ENCODE data around the gene THPO. TPM values are rescaled to one million over a fixed set of nuclear protein-coding genes. Genes with fewer than 3 reads are reported as not detected.

Gene THPO
- total and polyA plus RNA-seq, 10 of the 15 experiments (the other 5 are each of a cell fraction or from before 2014, with no cell fraction given) = not detected

DNA sequence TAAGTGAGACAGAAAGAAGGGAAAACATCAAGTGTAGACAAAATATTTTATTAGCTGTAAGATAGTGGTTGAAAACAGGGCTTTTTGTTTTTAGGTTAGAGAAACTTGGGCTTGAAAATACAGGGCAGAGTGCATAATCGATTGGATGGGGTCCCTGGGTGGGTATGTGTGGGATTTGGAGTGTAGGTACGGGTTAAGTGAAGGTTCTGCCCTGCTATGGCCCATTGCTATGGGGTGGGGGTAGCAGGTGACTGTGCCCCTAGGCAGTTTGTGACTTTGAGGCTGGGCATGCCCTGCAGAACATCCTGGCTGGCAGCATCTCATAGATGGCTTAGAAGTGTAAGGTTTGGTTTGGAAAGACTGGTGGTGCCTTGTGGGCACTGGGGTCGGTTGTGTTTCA, 44.3 kb downstream of the THPO start:
- Histone ChIP-seq H3K79me2 (ENCODE audit: control insufficient read depth, insufficient read depth, low read length) (no peaks in the 10 kb centered on the region), H3K4me3 (no peak overlapping the region), H3K4me2 (ENCODE audit: control insufficient read depth, insufficient read depth) (no peak overlapping the region), H4K20me1 (ENCODE audit: control insufficient read depth, insufficient read depth) (peaks cover 2% of the 10 kb centered on the region), H2AFZ (ENCODE audit: control insufficient read depth, low read depth, low read length) (no peak overlapping the region), H3K4me1 (ENCODE audit: control insufficient read depth, insufficient read depth, low read length) (peaks cover 8% of the 10 kb centered on the region), H3K27me3 (replicated peaks in 1 of 2; ENCODE audit: control insufficient read depth in 2 of 2, insufficient read depth in 2 of 2, low read length in 1 of 2) (no peaks in the 10 kb centered on the region), H3K36me3 (ENCODE audit: control insufficient read depth in 2 of 2, insufficient read depth in 2 of 2, low read length in 1 of 2) (peaks cover 29 to 36% of the 10 kb centered on the region in 2 experiments), H3K27ac (ENCODE audit: control insufficient read depth, insufficient read depth) (no peak overlapping the region), H3K9me3 (replicated peaks; ENCODE audit: control insufficient read depth, insufficient read depth, low read length) (no peaks in the 10 kb centered on the region), H3K9ac (ENCODE audit: control insufficient read depth, insufficient read depth, low read length) (no peak overlapping the region)
- FAIRE-seq (no peak), ATAC-seq (no peak), DNase-seq (ENCODE audit: low read depth, low spot score) (no peak)
- ChIA-PET RAD21 (ENCODE audit: unreplicated experiment) (no interaction called here), SMC1A (ENCODE audit: uncharacterized antibody, unreplicated experiment) (no interaction called here), CTCF (no interaction called here), POLR2A (no interaction called here)
- in situ Hi-C loops (cut with MboI) = no loop called here
- TF ChIP-seq WRNIP1 (IDR thresholded peaks at IDR 0.05; ENCODE audit: borderline replicate concordance, low read depth, low read length) = no peak
- TF ChIP-seq, protein P1, sequence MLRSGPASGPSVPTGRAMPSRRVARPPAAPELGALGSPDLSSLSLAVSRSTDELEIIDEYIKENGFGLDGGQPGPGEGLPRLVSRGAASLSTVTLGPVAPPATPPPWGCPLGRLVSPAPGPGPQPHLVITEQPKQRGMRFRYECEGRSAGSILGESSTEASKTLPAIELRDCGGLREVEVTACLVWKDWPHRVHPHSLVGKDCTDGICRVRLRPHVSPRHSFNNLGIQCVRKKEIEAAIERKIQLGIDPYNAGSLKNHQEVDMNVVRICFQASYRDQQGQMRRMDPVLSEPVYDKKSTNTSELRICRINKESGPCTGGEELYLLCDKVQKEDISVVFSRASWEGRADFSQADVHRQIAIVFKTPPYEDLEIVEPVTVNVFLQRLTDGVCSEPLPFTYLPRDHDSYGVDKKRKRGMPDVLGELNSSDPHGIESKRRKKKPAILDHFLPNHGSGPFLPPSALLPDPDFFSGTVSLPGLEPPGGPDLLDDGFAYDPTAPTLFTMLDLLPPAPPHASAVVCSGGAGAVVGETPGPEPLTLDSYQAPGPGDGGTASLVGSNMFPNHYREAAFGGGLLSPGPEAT (IDR thresholded peaks at IDR 0.05; ENCODE audit: low read depth) = no peak
- TF ChIP-seq ZSCAN29 (IDR thresholded peaks at IDR 0.05) = no peak
- no peak for TF ChIP-seq CHD2 (IDR thresholded peaks at IDR 0.05; ENCODE audit: borderline replicate concordance, low read depth, low read length)
- TF ChIP-seq RAD21 (IDR thresholded peaks at IDR 0.05; ENCODE audit: insufficient read depth, low read depth, low read length) = no peak
- TF ChIP-seq YBX1 (IDR thresholded peaks at IDR 0.05) = no peak
- TF ChIP-seq, protein P2, sequence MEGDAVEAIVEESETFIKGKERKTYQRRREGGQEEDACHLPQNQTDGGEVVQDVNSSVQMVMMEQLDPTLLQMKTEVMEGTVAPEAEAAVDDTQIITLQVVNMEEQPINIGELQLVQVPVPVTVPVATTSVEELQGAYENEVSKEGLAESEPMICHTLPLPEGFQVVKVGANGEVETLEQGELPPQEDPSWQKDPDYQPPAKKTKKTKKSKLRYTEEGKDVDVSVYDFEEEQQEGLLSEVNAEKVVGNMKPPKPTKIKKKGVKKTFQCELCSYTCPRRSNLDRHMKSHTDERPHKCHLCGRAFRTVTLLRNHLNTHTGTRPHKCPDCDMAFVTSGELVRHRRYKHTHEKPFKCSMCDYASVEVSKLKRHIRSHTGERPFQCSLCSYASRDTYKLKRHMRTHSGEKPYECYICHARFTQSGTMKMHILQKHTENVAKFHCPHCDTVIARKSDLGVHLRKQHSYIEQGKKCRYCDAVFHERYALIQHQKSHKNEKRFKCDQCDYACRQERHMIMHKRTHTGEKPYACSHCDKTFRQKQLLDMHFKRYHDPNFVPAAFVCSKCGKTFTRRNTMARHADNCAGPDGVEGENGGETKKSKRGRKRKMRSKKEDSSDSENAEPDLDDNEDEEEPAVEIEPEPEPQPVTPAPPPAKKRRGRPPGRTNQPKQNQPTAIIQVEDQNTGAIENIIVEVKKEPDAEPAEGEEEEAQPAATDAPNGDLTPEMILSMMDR (IDR thresholded peaks at IDR 0.05 in 2 of 3, conservative IDR thresholded peaks at IDR 0.05 in 1 of 3; ENCODE audit: control insufficient read depth in 2 of 3, extremely low read depth in 1 of 3, insufficient read depth in 1 of 3, low read depth in 3 of 3, low read length in 3 of 3) = no peak
- TF ChIP-seq NRF1 (conservative IDR thresholded peaks at IDR 0.05; ENCODE audit: low read depth, low read length) = no peak
- no peak for TF ChIP-seq MXI1 (IDR thresholded peaks at IDR 0.05; ENCODE audit: low read depth, low read length)
- TF ChIP-seq EZH2 (IDR thresholded peaks at IDR 0.05; ENCODE audit: borderline replicate concordance, control insufficient read depth, low read depth, low read length) = no peak
- no peak for TF ChIP-seq SP1 (IDR thresholded peaks at IDR 0.05; ENCODE audit: low read depth, low read length)
- TF ChIP-seq TARDBP (IDR thresholded peaks at IDR 0.05; ENCODE audit: borderline replicate concordance) = no peak
- TF ChIP-seq BACH1 (IDR thresholded peaks at IDR 0.05; ENCODE audit: borderline replicate concordance) = no peak
- TF ChIP-seq, protein P3, sequence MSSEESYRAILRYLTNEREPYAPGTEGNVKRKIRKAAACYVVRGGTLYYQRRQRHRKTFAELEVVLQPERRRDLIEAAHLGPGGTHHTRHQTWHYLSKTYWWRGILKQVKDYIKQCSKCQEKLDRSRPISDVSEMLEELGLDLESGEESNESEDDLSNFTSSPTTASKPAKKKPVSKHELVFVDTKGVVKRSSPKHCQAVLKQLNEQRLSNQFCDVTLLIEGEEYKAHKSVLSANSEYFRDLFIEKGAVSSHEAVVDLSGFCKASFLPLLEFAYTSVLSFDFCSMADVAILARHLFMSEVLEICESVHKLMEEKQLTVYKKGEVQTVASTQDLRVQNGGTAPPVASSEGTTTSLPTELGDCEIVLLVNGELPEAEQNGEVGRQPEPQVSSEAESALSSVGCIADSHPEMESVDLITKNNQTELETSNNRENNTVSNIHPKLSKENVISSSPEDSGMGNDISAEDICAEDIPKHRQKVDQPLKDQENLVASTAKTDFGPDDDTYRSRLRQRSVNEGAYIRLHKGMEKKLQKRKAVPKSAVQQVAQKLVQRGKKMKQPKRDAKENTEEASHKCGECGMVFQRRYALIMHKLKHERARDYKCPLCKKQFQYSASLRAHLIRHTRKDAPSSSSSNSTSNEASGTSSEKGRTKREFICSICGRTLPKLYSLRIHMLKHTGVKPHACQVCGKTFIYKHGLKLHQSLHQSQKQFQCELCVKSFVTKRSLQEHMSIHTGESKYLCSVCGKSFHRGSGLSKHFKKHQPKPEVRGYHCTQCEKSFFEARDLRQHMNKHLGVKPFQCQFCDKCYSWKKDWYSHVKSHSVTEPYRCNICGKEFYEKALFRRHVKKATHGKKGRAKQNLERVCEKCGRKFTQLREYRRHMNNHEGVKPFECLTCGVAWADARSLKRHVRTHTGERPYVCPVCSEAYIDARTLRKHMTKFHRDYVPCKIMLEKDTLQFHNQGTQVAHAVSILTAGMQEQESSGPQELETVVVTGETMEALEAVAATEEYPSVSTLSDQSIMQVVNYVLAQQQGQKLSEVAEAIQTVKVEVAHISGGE (CRISPR knock-in tag; IDR thresholded peaks at IDR 0.05) = no peak
- no peak for TF ChIP-seq BMI1 (IDR thresholded peaks at IDR 0.05; ENCODE audit: borderline replicate concordance)
- no peak for TF ChIP-seq ZNF217 (IDR thresholded peaks at IDR 0.05)
- TF ChIP-seq BHLHE40 (IDR thresholded peaks at IDR 0.05; ENCODE audit: borderline replicate concordance in 1 of 2, low read depth in 2 of 2, low read length in 1 of 2) = no peak
- no peak for TF ChIP-seq TAF1 (IDR thresholded peaks at IDR 0.05; ENCODE audit: borderline replicate concordance, low read depth, low read length)
- 55% methylated on average over 3 of the region's 3 CpGs for WGBS (ENCODE audit: insufficient coverage, insufficient replicate concordance, low lambda C conversion rate, missing lambda C conversion rate)
- BruUV-seq (replicated peaks) = no TSS peak
- intact Hi-C loops (cut with micrococcal nuclease; ENCODE audit: unreplicated experiment) = no loop called here
